Erythroblast (primary cell): Measurements from ENCODE around the gene CAVIN1.

ENCODE experiments used
- GATA1 ChIP-seq: IDR thresholded peaks from 2 replicates; pipeline ENCODE4 v1.6.1; 2011; ENCODE audit warnings: low read depth, mild to moderate bottlenecking, control low read depth, low read length, moderate library complexity
- POLR2A ChIP-seq: IDR thresholded peaks from 2 replicates; pipeline ENCODE4 v1.6.1; 2011; ENCODE audit warnings: mild to moderate bottlenecking, low read length

DNA sequence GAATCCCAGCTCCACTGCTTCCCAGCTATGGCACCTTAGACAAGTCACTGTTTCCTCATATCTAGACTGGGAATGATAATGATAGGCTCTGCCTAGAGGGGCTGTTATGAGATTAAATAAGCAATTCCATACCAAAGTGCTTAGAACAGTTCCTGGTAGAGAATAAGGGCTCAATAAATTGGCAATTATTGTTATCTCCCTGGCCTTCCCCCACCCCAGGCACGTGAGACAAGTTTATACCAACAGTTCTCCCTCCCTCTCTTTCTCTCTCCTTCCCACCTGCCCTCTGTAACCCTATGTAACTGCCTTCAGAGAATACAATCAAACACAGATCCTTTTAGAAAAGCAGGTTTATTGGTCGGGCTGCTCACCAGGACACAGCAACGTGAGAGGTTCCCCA, 20.9 kb downstream of the CAVIN1 start:
- TF ChIP-seq POLR2A (no peak), GATA1 (no peak)
